Stomach (tissue), 19 donors: Measurements from ENCODE around the gene PRAMEF13. TPM values are rescaled to one million over a fixed set of nuclear protein-coding genes. Genes with fewer than 3 reads are reported as not detected.
A peak's percentile ranks its signal among the peaks of the same experiment; 100 is the strongest.
"Not testable (repeated sequence)": the region's sequence is repeated elsewhere in the genome, so short reads cannot be mapped to it uniquely, and the experiment has no call there.

Experiments
- DNase-seq, 2 donors: peaks; one replicate each; pipeline versions ENCODE4 v3.0.0 to v3.0.0-alpha.2; 2013 to 2019
- H3K27ac ChIP-seq, 5 donors: fragments of 200-600 bp in 4 of 5; sonication (generic) in 4 of 5; one replicate each; pipeline ENCODE4 v1.5.1; 2013 to 2019; ENCODE audit warnings: mild to moderate bottlenecking in 1 of 5, moderate library complexity in 1 of 5
- H3K27me3 ChIP-seq, 3 donors: fragments of 200-600 bp; sonication (generic); one replicate each; pipeline ENCODE4 v1.5.1; 2017 to 2019; ENCODE audit warnings: mixed run types in 1 of 3
- H3K36me3 ChIP-seq, 4 donors: fragments of 200-600 bp; sonication (generic); 1 replicate in 3 of 4; 2 replicates in 1 of 4; pipeline ENCODE4 v1.5.1; 2016 to 2019
- H3K4me1 ChIP-seq, 4 donors: fragments of 200-600 bp; sonication (generic); one replicate each; pipeline ENCODE4 v1.5.1; 2016 to 2019
- H3K4me3 ChIP-seq, 4 donors: fragments of 200-600 bp; sonication (generic) in 3 of 4; one replicate each; pipeline ENCODE4 v1.5.1; 2016 to 2019; ENCODE audit warnings: mild to moderate bottlenecking in 1 of 4
- H3K9me3 ChIP-seq, 4 donors: fragments of 200-600 bp; sonication (generic); one replicate each; pipeline ENCODE4 v1.5.1; 2016 to 2019
- WGBS, 5 donors: extraction: QIAGEN DNeasy Blood & Tissue Kit in 3 of 5; methylation state at CpG; one replicate each; pipeline versions ENCODE4 v1.1.5 to v1.1.7; 2013 to 2018; 5-methylcytosine and 5-hydroxymethylcytosine counted together
- intact Hi-C: fragments of 100-400 bp; cut with DNase I; formaldehyde crosslinking; loops from one replicate; pipeline ENCODE4 v1.15.1; 2023; ENCODE audit warnings: low total_unique reads
- long read RNA-seq, 10 donors: transcript quantifications; one replicate each; lab custom pipeline, GENCODE V29; 2026
- polyA plus RNA-seq, 3 donors: library from polyadenylated mRNA; stranded (reverse); fragments of 200-250 nt; gene quantifications; one replicate each; pipeline ENCODE4 v1.2.3, GENCODE V29; 2013
- total RNA-seq, 5 donors: library from RNA; depleted of rRNA; stranded (reverse); fragments of >200 nt; gene quantifications; one replicate each; pipeline versions ENCODE4 v1.1.0 to v1.2.3, GENCODE V29; 2014 to 2016
- donor health status: healthy with polysubstance abuse.
- donor health status: Bipolar disorder and iron deficiency.
- donor health status: healthy.

The PRAMEF13 gene, protein sequence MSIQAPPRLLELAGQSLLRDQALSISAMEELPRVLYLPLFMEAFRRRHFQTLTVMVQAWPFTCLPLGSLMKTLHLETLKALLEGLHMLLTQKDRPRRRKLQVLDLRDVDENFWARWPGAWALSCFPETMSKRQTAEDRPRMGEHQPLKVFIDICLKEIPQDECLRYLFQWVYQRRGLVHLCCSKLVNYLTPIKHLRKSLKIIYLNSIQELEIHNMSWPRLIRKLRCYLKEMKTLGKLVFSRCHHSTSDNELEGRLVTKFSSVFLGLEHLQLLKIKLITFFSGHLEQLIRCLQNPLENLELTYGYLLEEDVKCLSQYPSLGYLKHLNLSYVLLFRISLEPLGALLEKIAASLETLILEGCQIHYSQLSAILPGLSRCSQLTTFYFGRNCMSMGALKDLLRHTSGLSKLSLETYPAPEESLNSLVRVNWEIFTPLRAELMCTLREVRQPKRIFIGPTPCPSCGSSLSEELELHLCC
- total RNA-seq: not detected
- not detected for polyA plus RNA-seq
- long read RNA-seq, donor 1: 0 reads
- long read RNA-seq, donor 2: 0 reads
- long read RNA-seq, donor 3: 0 reads
- long read RNA-seq, donor 4: 0 reads
- long read RNA-seq, donor 5: 0 reads
- long read RNA-seq, donor 6: 0 reads
- long read RNA-seq, donor 7: 0 reads
- long read RNA-seq, donor 8: 0 reads
- long read RNA-seq, donor 9, partial matches to known transcripts: 6 of 6 reads
- long read RNA-seq, donor 9, other reads (novel, unspliced or antisense): 0 of 6 reads
- long read RNA-seq, donor 10: 0 reads

GRCh38 chr1:13201309-13201708 is at the start of gene PRAMEF13:
PRAMEF13 (minus strand) TSS chr1:13201409; CDS start chr1:13199589, 1,820 bp downstream.
- H3K9me3 ChIP-seq, intact Hi-C loops, H3K27ac ChIP-seq, H3K27me3 ChIP-seq, H3K4me3 ChIP-seq, H3K4me1 ChIP-seq, DNase-seq, H3K36me3 ChIP-seq: not testable (repeated sequence)
- 33% methylated on average over 1 of the region's 5 CpGs; no CpG with 5 or more reads in 4 of the 5 donors for WGBS, 5 donors

GRCh38 chr1:13247122-13247521 is 45.9 kb upstream of the PRAMEF13 start:
- H3K27ac ChIP-seq, H3K4me1 ChIP-seq, H3K4me3 ChIP-seq, H3K36me3 ChIP-seq, H3K9me3 ChIP-seq, intact Hi-C loops: not testable (repeated sequence)
- peaks cover 0 to 14% (median 9%) of the 10 kb centered on the region in 3 donors for H3K27me3 ChIP-seq
- peak in 1 of 2 donors; percentile 24 for DNase-seq
- WGBS, 5 donors: 63 to 81% (median 78%) methylated on average over 6 to 7 of the region's 7 CpGs

GRCh38 chr1:13246554-13246871 is 45.3 kb upstream of the PRAMEF13 start:
- H3K4me3 ChIP-seq, H3K36me3 ChIP-seq, H3K9me3 ChIP-seq, DNase-seq, H3K27ac ChIP-seq, intact Hi-C loops, H3K4me1 ChIP-seq: not testable (repeated sequence)
- 70 to 90% (median 85%) methylated on average over 2 of the region's 2 CpGs for WGBS, 5 donors
- H3K27me3 ChIP-seq: peaks cover 0 to 17% (median 9%) of the 10 kb centered on the region in 3 donors

DNA sequence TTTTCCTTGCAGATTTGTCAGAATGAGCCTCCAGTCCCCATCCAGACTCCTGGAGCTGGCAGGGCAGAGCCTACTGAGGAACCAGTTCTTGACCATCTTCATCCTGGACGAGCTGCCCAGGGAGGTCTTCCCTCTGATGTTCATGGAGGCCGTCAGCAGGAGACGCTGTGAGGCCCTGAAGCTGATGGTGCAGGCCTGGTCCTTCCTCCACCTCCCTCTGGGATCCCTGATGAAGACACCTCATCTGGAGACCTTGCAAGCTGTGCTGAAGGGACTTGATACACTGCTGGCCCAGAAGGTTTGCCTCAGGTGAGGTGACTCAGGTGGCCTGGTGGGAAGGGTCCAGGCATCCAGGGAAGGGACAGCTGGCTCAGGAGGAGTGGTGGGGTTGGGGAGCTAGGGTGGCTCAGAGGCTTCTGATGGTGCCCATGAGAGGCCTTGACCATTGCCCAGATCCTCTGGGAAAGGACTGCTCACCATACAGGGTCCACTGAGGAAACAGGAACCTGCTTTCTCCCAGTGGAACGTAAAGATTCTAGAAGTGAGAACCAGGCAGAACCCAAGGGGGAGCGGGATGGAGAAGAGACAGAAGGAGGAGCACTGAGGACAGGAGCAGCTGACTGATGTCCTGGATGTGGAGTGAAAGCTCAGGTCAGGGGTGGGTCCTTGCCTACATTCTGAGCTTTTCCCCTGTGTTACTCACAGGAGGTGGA is 44.8 kb upstream of the PRAMEF13 start:
- peaks cover 0 to 17% (median 9%) of the 10 kb centered on the region in 3 donors for H3K27me3 ChIP-seq
- intact Hi-C loops, H3K9me3 ChIP-seq, H3K27ac ChIP-seq, H3K36me3 ChIP-seq, H3K4me1 ChIP-seq, H3K4me3 ChIP-seq: not testable (repeated sequence)
- 66 to 77% (median 73%) methylated on average over 5 of the region's 5 CpGs for WGBS, 5 donors
- DNase-seq: peak in 1 of 2 donors; percentile 23

DNA sequence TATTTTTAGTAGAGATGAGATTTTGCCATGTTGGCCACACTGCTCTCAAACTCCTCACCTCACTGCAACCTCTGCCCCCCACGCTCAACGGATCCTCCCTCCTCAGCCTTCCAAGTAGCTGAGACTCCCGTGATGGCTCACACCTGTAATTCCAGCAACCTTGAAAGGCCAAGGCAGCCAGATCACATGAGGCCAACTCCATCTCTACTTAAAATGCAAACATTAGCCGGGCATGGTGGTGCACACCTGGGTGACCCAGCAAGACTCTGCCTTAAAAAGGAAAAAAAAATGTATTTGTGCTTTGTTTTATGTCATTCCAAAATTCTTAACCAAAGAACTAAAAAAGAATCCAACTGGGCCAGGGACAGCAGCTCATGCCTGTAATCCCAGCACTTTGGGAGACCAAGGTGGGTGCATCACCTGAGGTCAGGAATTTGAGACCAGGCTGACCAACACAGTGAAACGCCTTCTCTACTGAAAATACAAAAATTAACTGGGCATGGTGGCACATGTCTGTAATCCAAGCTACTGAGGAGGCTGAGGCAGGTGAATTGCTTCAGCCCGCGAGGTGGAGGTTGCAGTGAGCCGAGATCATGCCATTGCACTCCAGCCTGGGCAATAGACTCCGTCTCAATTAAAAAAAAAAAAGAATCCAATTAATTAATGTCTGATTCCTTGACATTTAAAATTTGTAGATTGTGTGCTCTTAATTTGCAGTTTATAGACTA is 42.5 kb upstream of the PRAMEF13 start:
- H3K9me3 ChIP-seq, DNase-seq, H3K4me1 ChIP-seq, H3K27ac ChIP-seq, H3K4me3 ChIP-seq, H3K36me3 ChIP-seq, intact Hi-C loops: not testable (repeated sequence)
- peaks cover 0 to 17% (median 9%) of the 10 kb centered on the region in 3 donors for H3K27me3 ChIP-seq
- WGBS, 5 donors: 82 to 86% (median 84%) methylated on average over 9 of the region's 9 CpGs

DNA sequence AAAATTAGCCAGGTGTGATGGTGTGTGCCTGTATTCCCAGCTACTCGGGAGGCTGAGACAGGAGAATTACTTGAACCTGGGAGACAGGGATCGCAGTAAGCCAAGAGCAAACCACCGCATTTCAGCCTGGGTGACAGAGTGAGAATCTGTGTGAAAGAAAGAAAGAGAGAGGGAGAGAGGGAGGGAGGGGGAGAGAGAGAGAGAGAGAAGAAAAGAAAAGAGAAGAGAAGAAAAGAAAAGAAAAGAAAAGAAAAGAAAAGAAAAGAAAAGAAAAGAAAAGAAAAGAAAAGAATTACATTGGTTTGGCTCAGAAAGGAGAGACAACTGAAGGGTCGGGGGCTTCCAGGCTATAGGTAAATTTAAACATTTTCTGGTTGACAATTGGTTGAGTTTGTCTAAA is 38.4 kb upstream of the PRAMEF13 start:
- intact Hi-C loops: not testable (repeated sequence)

DNA sequence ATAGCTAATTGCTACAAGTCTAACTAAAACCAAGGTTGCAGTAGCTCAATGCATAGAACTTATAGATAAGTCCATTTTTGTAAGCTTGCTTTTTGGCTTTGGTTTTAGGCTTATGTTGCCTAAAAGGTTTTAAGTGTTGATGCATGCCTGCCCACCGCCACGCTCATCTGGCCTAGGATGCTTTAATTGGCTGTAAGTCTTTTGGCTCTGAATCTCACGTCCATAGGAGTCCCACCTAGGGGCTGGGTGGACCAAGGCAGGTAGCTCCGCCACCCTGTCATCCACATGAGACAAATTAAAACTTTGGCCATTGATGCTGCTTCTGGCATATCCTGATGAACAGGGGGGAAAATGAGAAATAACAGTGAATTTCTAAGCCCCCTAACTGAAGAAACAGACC is 36.4 kb upstream of the PRAMEF13 start:
- H3K4me1 ChIP-seq, H3K27me3 ChIP-seq, intact Hi-C loops, DNase-seq, H3K36me3 ChIP-seq, H3K9me3 ChIP-seq, H3K27ac ChIP-seq, H3K4me3 ChIP-seq: not testable (repeated sequence)
- 48 to 79% (median 77%) methylated on average over 3 to 4 of the region's 4 CpGs for WGBS, 5 donors

More for the DNA sequence above, 38.4 kb upstream of the PRAMEF13 start:
- not testable (repeated sequence) for H3K4me1 ChIP-seq, H3K4me3 ChIP-seq, DNase-seq, H3K27ac ChIP-seq, H3K27me3 ChIP-seq, H3K9me3 ChIP-seq, H3K36me3 ChIP-seq
- 86 to 90% (median 88%) methylated on average over 4 of the region's 4 CpGs for WGBS, 5 donors

GRCh38 chr1:13234057-13234456 is 32.8 kb upstream of the PRAMEF13 start:
- 32 to 59% (median 45%) methylated on average over 1 of the region's 1 CpG for WGBS, 5 donors
- H3K27me3 ChIP-seq, H3K4me1 ChIP-seq, intact Hi-C loops, H3K9me3 ChIP-seq, H3K36me3 ChIP-seq, H3K27ac ChIP-seq, H3K4me3 ChIP-seq: not testable (repeated sequence)
- peak in 1 of 2 donors; percentile 50 for DNase-seq

- 50 to 74% (median 61%) methylated on average over 2 of the region's 2 CpGs for WGBS, 5 donors
- H3K27me3 ChIP-seq, H3K4me1 ChIP-seq, H3K4me3 ChIP-seq, H3K9me3 ChIP-seq, H3K36me3 ChIP-seq, intact Hi-C loops, H3K27ac ChIP-seq: not testable (repeated sequence)
- peak in 1 of 2 donors; percentile 23 for DNase-seq
Observed at GRCh38 chr1:13232056-13232455, 30.8 kb upstream of the PRAMEF13 start.

- intact Hi-C loops, H3K4me3 ChIP-seq, H3K27ac ChIP-seq, H3K4me1 ChIP-seq, H3K27me3 ChIP-seq, H3K9me3 ChIP-seq, H3K36me3 ChIP-seq: not testable (repeated sequence)
- WGBS, 5 donors: 73 to 81% (median 77%) methylated on average over 7 of the region's 7 CpGs
- DNase-seq: peak in 1 of 2 donors; percentile 25
Observed at GRCh38 chr1:13231061-13231750, 30.0 kb upstream of the PRAMEF13 start.

DNA sequence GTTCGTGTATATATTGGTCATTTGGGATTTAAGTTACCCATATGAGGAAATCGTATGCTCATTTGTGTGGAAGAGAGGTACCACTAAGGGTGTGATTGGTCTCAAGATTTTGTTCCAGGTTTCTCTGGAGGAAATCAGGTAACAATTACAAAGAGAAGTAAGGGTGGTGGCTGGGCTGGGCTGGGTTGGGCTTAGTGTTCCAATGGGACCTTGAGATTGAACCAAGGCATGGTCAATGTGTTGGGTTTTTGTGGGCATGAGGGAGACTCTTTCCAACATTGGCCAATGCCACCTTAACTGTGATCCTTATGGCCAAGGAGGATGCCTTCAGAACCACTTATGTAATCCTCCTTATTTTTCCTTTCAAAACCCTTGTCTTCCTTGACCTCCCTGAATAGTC is 29.4 kb upstream of the PRAMEF13 start:
- H3K27ac ChIP-seq, intact Hi-C loops, H3K36me3 ChIP-seq, H3K27me3 ChIP-seq, H3K4me3 ChIP-seq, DNase-seq, H3K4me1 ChIP-seq, H3K9me3 ChIP-seq: not testable (repeated sequence)
- WGBS, 5 donors: 64 to 86% (median 80%) methylated on average over 2 of the region's 2 CpGs
